Activated naive CD4-positive, alpha-beta T cell (primary cell): ENCODE measurements around the gene ERMP1.
"Not testable (repeated sequence)": the region's sequence is repeated elsewhere in the genome, so short reads cannot be mapped to it uniquely, and the experiment has no call there.

Source experiments
- DNase-seq, 4 experiments: peaks; one replicate each; lab custom pipeline; 2025; lab: John Stamatoyannopoulos, UW

The ERMP1 gene

GRCh38 chr9:5779705-5780218, 53.2 kb downstream of the ERMP1 start:
- not testable (repeated sequence) for DNase-seq

- DNase-seq, result no peak
These were observed 54.1 kb downstream of the ERMP1 start for GRCh38 chr9:5778805-5779204.

- no peak for DNase-seq
These were observed 59.5 kb downstream of the ERMP1 start for GRCh38 chr9:5773324-5773999.

GRCh38 chr9:5767968-5768932, 64.7 kb downstream of the ERMP1 start:
- no peak for DNase-seq

GRCh38 chr9:5764130-5764868, 68.6 kb downstream of the ERMP1 start:
- no peak for DNase-seq

GRCh38 chr9:5762421-5762820, 70.5 kb downstream of the ERMP1 start:
- no peak for DNase-seq

GRCh38 chr9:5760338-5760737, 72.6 kb downstream of the ERMP1 start:
- DNase-seq, result no peak

GRCh38 chr9:5756633-5757032, 76.3 kb downstream of the ERMP1 start:
- DNase-seq, result no peak

- DNase-seq, result no peak
These were observed 82.3 kb downstream of the ERMP1 start for GRCh38 chr9:5750569-5750968.

GRCh38 chr9:5749306-5749705, 83.6 kb downstream of the ERMP1 start:
- no peak for DNase-seq

GRCh38 chr9:5748438-5748837, 84.5 kb downstream of the ERMP1 start:
- no peak for DNase-seq

GRCh38 chr9:5743109-5743508, 89.8 kb downstream of the ERMP1 start:
- no peak for DNase-seq

- no peak for DNase-seq
These were observed 96.2 kb downstream of the ERMP1 start for GRCh38 chr9:5736563-5737346.

- DNase-seq, result no peak
These were observed 97.8 kb downstream of the ERMP1 start for GRCh38 chr9:5735072-5735471.
